Measurements from ENCODE around the gene INCA1.

The INCA1 gene

GRCh38 chr17:4945176-4945943 is 52.0 kb downstream of the INCA1 start:
- H3K27ac Mint-ChIP-seq = peak overlapping the region; percentile 93
- DNase-seq (ENCODE audit: low spot score in 2 of 2) = no peak
- no peaks in the 10 kb centered on the region for H3K9me3 Mint-ChIP-seq
- H3K4me3 Mint-ChIP-seq = peak overlapping the region; percentile 99
- peaks cover 27% of the 10 kb centered on the region for H3K36me3 Mint-ChIP-seq
- no peaks in the 10 kb centered on the region for H3K27me3 Mint-ChIP-seq
- peaks cover 61% of the 10 kb centered on the region for H3K4me1 Mint-ChIP-seq
- ATAC-seq (ENCODE audit: low read depth) = no peak

GRCh38 chr17:4944554-4945175 is 52.7 kb downstream of the INCA1 start:
- Mint-ChIP-seq H3K27ac (peak overlapping the region; percentile 93), H3K4me1 (peaks cover 61% of the 10 kb centered on the region), H3K27me3 (no peaks in the 10 kb centered on the region), H3K36me3 (peaks cover 27% of the 10 kb centered on the region), H3K9me3 (no peaks in the 10 kb centered on the region), H3K4me3 (peak overlapping the region; percentile 99)
- DNase-seq (ENCODE audit: low spot score in 2 of 2) (no peak), ATAC-seq (ENCODE audit: low read depth) (no peak)

- ATAC-seq (ENCODE audit: low read depth) = no peak
- H3K36me3 Mint-ChIP-seq = peaks cover 27% of the 10 kb centered on the region
Observed at GRCh38 chr17:4944163-4944553, 53.2 kb downstream of the INCA1 start.

GRCh38 chr17:4942760-4943508 is 54.4 kb downstream of the INCA1 start:
- Mint-ChIP-seq H3K4me1 (peaks cover 69% of the 10 kb centered on the region), H3K36me3 (peaks cover 29% of the 10 kb centered on the region), H3K9me3 (no peaks in the 10 kb centered on the region), H3K4me3 (peak overlapping the region; percentile 7), H3K27me3 (no peaks in the 10 kb centered on the region), H3K27ac (peak overlapping the region; percentile 37)
- ATAC-seq (ENCODE audit: low read depth) (no peak), DNase-seq (ENCODE audit: low spot score in 2 of 2) (no peak)

More at GRCh38 chr17:4944163-4944553, 53.2 kb downstream of the INCA1 start:
- Mint-ChIP-seq H3K4me3 (peak overlapping the region; percentile 99), H3K9me3 (no peaks in the 10 kb centered on the region), H3K27me3 (no peaks in the 10 kb centered on the region), H3K27ac (peak overlapping the region; percentile 93), H3K4me1 (peaks cover 63% of the 10 kb centered on the region)
- DNase-seq (ENCODE audit: low spot score in 2 of 2) = no peak

- no peak for ATAC-seq (ENCODE audit: low read depth)
- Mint-ChIP-seq H3K27ac (peak overlapping the region; percentile 92), H3K36me3 (peaks cover 23% of the 10 kb centered on the region), H3K4me3 (peak overlapping the region; percentile 90), H3K4me1 (peaks cover 62% of the 10 kb centered on the region), H3K9me3 (no peaks in the 10 kb centered on the region), H3K27me3 (no peaks in the 10 kb centered on the region)
- no peak for DNase-seq (ENCODE audit: low spot score in 2 of 2)
Observed at GRCh38 chr17:4941319-4941610, 56.1 kb downstream of the INCA1 start.

GRCh38 chr17:4940555-4941318 is 56.6 kb downstream of the INCA1 start:
- DNase-seq (ENCODE audit: low spot score in 2 of 2) = no peak

GRCh38 chr17:4939796-4940554 is 57.3 kb downstream of the INCA1 start, which contains the start of the genes RNF167 and SLC25A11:
RNF167 (plus strand) TSS chr17:4940268; CDS start chr17:4940910, 642 bp downstream.
SLC25A11 (minus strand) TSS chr17:4940046; CDS start chr17:4939910, 136 bp downstream.
- Mint-ChIP-seq H3K27ac (peak within 1 kb of the TSS; percentile 92), H3K4me3 (peak within 1 kb of the TSS; percentile 90), H3K27me3 (no peaks in the 10 kb centered on the region), H3K9me3 (no peaks in the 10 kb centered on the region), H3K4me1 (peaks cover 54% of the 10 kb centered on the region), H3K36me3 (peaks cover 14% of the 10 kb centered on the region)
- peak; percentile 90 to 96 for DNase-seq (ENCODE audit: low spot score in 2 of 2)
- ATAC-seq (ENCODE audit: low read depth) = peak; percentile 84

More at GRCh38 chr17:4940555-4941318, 56.6 kb downstream of the INCA1 start:
- peak overlapping the region; percentile 92 for H3K27ac Mint-ChIP-seq
- peaks cover 62% of the 10 kb centered on the region for H3K4me1 Mint-ChIP-seq
- H3K27me3 Mint-ChIP-seq = no peaks in the 10 kb centered on the region
- H3K4me3 Mint-ChIP-seq = peak overlapping the region; percentile 90
- H3K36me3 Mint-ChIP-seq = peaks cover 22% of the 10 kb centered on the region
- no peak for ATAC-seq (ENCODE audit: low read depth)
- no peaks in the 10 kb centered on the region for H3K9me3 Mint-ChIP-seq

GRCh38 chr17:4939546-4939795 is 57.9 kb downstream of the INCA1 start:
- no peaks in the 10 kb centered on the region for H3K9me3 Mint-ChIP-seq
- H3K36me3 Mint-ChIP-seq = peaks cover 14% of the 10 kb centered on the region
- peak; percentile 1 for ATAC-seq (ENCODE audit: low read depth)
- no peak for DNase-seq (ENCODE audit: low spot score in 2 of 2)
- no peaks in the 10 kb centered on the region for H3K27me3 Mint-ChIP-seq
- peaks cover 52% of the 10 kb centered on the region for H3K4me1 Mint-ChIP-seq
- peak overlapping the region; percentile 90 for H3K4me3 Mint-ChIP-seq
- H3K27ac Mint-ChIP-seq = peak overlapping the region; percentile 92

GRCh38 chr17:4938688-4939545 is 58.4 kb downstream of the INCA1 start:
- Mint-ChIP-seq H3K4me1 (peaks cover 52% of the 10 kb centered on the region), H3K27me3 (no peaks in the 10 kb centered on the region), H3K4me3 (peak overlapping the region; percentile 90), H3K9me3 (no peaks in the 10 kb centered on the region), H3K36me3 (peaks cover 10% of the 10 kb centered on the region), H3K27ac (peak overlapping the region; percentile 92)
- no peak for ATAC-seq (ENCODE audit: low read depth)
- no peak for DNase-seq (ENCODE audit: low spot score in 2 of 2)
